SK-N-SH (cell line): Measurements from ENCODE around the gene CACNA1D.

ENCODE experiments used
- ELF1 ChIP-seq: IDR thresholded peaks from 2 replicates; pipeline ENCODE4 v1.4.0; 2012
- FOXJ3 ChIP-seq: sonication (generic); formaldehyde crosslinking; IDR thresholded peaks from 2 replicates; pipeline ENCODE4 v1.5.1; 2020; ENCODE audit warnings: mild to moderate bottlenecking, missing genetic modification reagents
- NFIC ChIP-seq: IDR thresholded peaks from 2 replicates; pipeline ENCODE4 v1.4.0; 2012; ENCODE audit warnings: borderline replicate concordance
- NRF1 ChIP-seq: IDR thresholded peaks from 2 replicates; pipeline ENCODE4 v1.6.1; 2012; ENCODE audit warnings: low read depth, mild to moderate bottlenecking, low read length
- TEAD4 ChIP-seq: IDR thresholded peaks from 2 replicates; pipeline ENCODE4 v1.4.0; 2012; ENCODE audit warnings: mild to moderate bottlenecking, borderline replicate concordance; ENCODE audit not compliant: insufficient read depth
- TF ChIP-seq, protein P1 (sequence below): IDR thresholded peaks from 2 replicates; pipeline ENCODE4 v1.4.0; 2012; ENCODE audit warnings: low read depth
- TF ChIP-seq, protein P2 (sequence below): fragments of 200-600 bp; sonication (generic); IDR thresholded peaks from 2 replicates; pipeline ENCODE4 v1.6.1; 2017; ENCODE audit warnings: antibody characterized with exemption, mild to moderate bottlenecking, moderate library complexity

DNA sequence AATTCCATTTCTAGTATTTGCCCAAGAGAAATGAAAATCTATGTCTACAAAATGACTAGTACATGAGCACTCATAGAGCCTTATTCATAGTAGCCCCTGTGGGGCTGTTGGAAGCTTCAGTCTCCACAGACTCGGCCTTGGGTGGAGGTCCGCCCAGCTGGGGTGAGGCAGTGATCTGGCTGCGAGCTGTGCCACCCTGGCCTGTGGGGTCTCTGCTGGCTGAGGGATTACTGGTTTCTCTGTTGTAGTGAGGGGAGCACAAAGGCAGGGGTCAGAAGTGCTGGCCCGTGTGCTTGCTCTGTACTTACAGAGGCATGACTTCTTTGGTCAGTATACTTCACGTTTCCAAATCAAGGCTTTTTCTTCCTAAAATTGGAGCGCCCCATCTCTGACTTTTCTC lies 193.7 kb downstream of the CACNA1D start:
- TF ChIP-seq TEAD4 (no peak), ELF1 (no peak), NFIC (no peak), FOXJ3 (CRISPR knock-in tag) (no peak), NRF1 (no peak)
- TF ChIP-seq, protein P1, sequence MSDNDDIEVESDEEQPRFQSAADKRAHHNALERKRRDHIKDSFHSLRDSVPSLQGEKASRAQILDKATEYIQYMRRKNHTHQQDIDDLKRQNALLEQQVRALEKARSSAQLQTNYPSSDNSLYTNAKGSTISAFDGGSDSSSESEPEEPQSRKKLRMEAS = no peak
- TF ChIP-seq, protein P2, sequence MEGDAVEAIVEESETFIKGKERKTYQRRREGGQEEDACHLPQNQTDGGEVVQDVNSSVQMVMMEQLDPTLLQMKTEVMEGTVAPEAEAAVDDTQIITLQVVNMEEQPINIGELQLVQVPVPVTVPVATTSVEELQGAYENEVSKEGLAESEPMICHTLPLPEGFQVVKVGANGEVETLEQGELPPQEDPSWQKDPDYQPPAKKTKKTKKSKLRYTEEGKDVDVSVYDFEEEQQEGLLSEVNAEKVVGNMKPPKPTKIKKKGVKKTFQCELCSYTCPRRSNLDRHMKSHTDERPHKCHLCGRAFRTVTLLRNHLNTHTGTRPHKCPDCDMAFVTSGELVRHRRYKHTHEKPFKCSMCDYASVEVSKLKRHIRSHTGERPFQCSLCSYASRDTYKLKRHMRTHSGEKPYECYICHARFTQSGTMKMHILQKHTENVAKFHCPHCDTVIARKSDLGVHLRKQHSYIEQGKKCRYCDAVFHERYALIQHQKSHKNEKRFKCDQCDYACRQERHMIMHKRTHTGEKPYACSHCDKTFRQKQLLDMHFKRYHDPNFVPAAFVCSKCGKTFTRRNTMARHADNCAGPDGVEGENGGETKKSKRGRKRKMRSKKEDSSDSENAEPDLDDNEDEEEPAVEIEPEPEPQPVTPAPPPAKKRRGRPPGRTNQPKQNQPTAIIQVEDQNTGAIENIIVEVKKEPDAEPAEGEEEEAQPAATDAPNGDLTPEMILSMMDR = no peak
